Measurements from ENCODE around the gene TBX21.

- no peak for TF ChIP-seq CTCF (IDR thresholded peaks at IDR 0.05; ENCODE audit: poor library complexity, severe bottlenecking)
- TF ChIP-seq RAD21 (conservative IDR thresholded peaks at IDR 0.05): no peak
Measured at GRCh38 chr17:47700471-47701449, 32.3 kb upstream of the TBX21 start.
